ENCODE results near the gene COQ10B.

- TF ChIP-seq CTCF (IDR thresholded peaks at IDR 0.05) (no peak), POLR2A (IDR thresholded peaks at IDR 0.05) (no peak)
These were observed 43.3 kb downstream of the COQ10B start for GRCh38 chr2:197496695-197497094.

All from stomach (tissue), 4 donors.